Small intestine (tissue), 7 donors: Measurements from ENCODE around the gene CPAMD8. TPM values are rescaled to one million over a fixed set of nuclear protein-coding genes. Genes with fewer than 3 reads are reported as not detected.

Experiments used
- DNase-seq, 2 donors: peaks; one replicate each; pipeline versions ENCODE4 v3.0.0 to v3.0.0-alpha.2; 2013
- FAIRE-seq: peaks from 2 replicates; lab custom pipeline; 2012; peaks lifted over from hg19 to GRCh38; lab: Jason Lieb, UNC
- H3K27ac ChIP-seq, 3 donors: one replicate each; pipeline ENCODE4 v1.5.1; 2013; ENCODE audit warnings: low read length in 2 of 3, mild to moderate bottlenecking in 2 of 3, control low read depth in 1 of 3, inconsistent platforms in 1 of 3, low read depth in 1 of 3, moderate library complexity in 1 of 3
- H3K27me3 ChIP-seq, 3 donors: one replicate each; pipeline ENCODE4 v1.6.1; 2013; ENCODE audit warnings: low read length in 3 of 3, inconsistent platforms in 1 of 3; ENCODE audit not compliant: control insufficient read depth in 3 of 3, insufficient read depth in 3 of 3
- H3K36me3 ChIP-seq, 3 donors: one replicate each; pipeline ENCODE4 v1.6.1; 2013; ENCODE audit warnings: low read length in 3 of 3, inconsistent platforms in 1 of 3, low read depth in 1 of 3, mild to moderate bottlenecking in 1 of 3, moderate library complexity in 1 of 3; ENCODE audit not compliant: control insufficient read depth in 3 of 3, insufficient read depth in 2 of 3
- H3K4me1 ChIP-seq, 3 donors: one replicate each; pipeline ENCODE4 v1.6.1; 2013; ENCODE audit warnings: low read length in 2 of 3, inconsistent platforms in 1 of 3, low read depth in 1 of 3, mild to moderate bottlenecking in 1 of 3, moderate library complexity in 1 of 3; ENCODE audit not compliant: control insufficient read depth in 3 of 3, insufficient read depth in 2 of 3
- H3K4me3 ChIP-seq, 3 donors: one replicate each; pipeline ENCODE4 v1.5.1; 2013; ENCODE audit warnings: low read length in 3 of 3, control low read depth in 1 of 3, inconsistent platforms in 1 of 3, low read depth in 1 of 3, mild to moderate bottlenecking in 1 of 3, moderate library complexity in 1 of 3
- H3K9me3 ChIP-seq, 2 donors: one replicate each; pipeline ENCODE4 v1.6.1; 2013; ENCODE audit warnings: low read depth in 1 of 2, low read length in 1 of 2; ENCODE audit not compliant: control insufficient read depth in 2 of 2, insufficient read depth in 1 of 2
- WGBS, 3 donors: extraction: QIAGEN DNeasy Blood & Tissue Kit; methylation state at CpG; one replicate each; pipeline ENCODE4 v1.1.7; 2013; 5-methylcytosine and 5-hydroxymethylcytosine counted together
- polyA plus RNA-seq, 4 donors: library from polyadenylated mRNA; stranded (reverse) in 3 of 4; unstranded in 1 of 4; fragments of 200-250 nt in 3 of 4; fragments of 120-200 nt in 1 of 4; gene quantifications; one replicate each; pipeline versions ENCODE4 v1.2.1 to v1.2.3, GENCODE V29; 2013
- donor health status: healthy with polysubstance abuse.
- donor health status: control.
- donor health status: control.
- donor health status: Bipolar disorder and iron deficiency.
- donor health status: healthy.

CPAMD8 gene
- polyA plus RNA-seq, 4 donors: 0.45 to 7.1 (median 3.1) TPM

DNA sequence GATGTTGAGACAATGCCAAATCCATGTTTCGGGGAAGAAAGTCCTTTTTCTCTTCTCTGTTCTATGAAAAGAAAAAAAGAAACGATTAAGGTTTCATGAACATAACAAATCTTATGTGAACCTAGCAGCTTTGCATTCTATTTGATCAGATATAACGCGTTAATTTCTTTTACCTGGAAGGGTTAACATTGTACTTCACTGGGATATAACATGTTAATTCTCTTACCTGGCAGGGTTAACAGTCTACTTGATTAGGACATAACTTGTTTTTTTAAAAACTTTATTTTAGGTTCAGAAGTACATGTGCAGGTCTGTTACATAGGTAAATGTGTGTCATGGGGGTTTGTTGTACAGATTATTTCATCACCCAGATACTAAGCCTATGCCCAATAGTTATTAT lies 68.8 kb downstream of the CPAMD8 start:
- Histone ChIP-seq H3K4me3 (no peak overlapping the region), H3K27me3 (no peaks in the 10 kb centered on the region), H3K27ac (no peak overlapping the region), H3K36me3 (no peaks in the 10 kb centered on the region), H3K4me1 (no peaks in the 10 kb centered on the region), H3K9me3 (no peaks in the 10 kb centered on the region)
- WGBS, 3 donors: 82 to 87% (median 87%) methylated on average over 4 of the region's 4 CpGs
- DNase-seq: no peak
- FAIRE-seq: no peak

DNA sequence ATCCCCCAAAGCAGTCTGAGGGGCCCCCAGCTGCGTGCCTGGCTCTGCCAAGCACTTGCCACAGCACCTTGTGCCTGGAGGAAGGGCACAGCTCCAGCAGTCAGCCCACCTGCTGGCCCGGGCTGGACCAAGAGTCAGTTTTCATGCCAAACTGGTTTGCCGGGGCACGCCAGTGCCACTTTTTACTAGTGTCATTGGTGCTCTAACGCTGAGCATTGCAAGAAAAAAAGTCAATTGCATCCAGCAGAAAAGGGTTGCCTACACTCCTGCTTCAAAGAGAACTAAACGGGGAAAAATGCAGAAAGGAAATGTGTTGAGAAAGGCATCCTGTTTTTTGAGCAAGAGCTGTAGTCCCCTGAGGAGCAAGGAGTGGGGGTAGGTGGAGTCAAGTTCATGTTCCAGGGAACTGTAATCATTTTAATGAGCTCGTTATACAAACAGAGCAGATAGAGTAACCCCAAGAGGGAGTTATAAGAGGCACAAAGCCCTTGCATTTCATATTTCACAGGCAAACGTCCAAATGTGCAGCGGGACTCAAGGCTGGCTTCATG lies 69.4 kb downstream of the CPAMD8 start:
- H3K36me3 ChIP-seq: no peaks in the 10 kb centered on the region
- FAIRE-seq (no peak), DNase-seq (no peak)
- no peak overlapping the region for H3K27ac ChIP-seq
- H3K4me3 ChIP-seq: no peak overlapping the region
- H3K9me3 ChIP-seq: no peaks in the 10 kb centered on the region
- no peaks in the 10 kb centered on the region for H3K27me3 ChIP-seq
- H3K4me1 ChIP-seq: no peaks in the 10 kb centered on the region
- 42 to 47% (median 44%) methylated on average over 9 of the region's 9 CpGs for whole genome bisulfite sequencing, 3 donors

DNA sequence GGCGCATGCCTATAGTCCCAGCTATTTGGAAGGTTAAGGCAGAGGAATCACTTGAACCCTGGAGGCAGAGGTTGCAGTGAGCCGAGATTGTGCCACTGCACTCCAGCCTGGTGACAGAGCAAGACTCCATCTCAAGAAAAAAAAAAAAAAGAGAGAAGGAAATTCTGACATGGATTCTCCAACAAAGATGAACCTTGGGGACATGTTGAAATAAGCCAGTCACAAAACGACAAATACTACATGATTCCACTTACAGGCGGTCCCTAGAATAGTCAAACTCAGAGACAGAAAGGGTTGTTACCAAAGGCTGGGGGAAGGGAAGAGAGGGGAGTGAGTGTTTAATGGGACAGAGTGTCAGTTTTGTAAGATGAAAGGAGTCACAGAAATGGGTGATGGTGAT lies 71.4 kb downstream of the CPAMD8 start:
- 76 to 86% (median 82%) methylated on average over 4 of the region's 4 CpGs for WGBS, 3 donors
- FAIRE-seq (no peak), DNase-seq (no peak)
- Histone ChIP-seq H3K36me3 (no peaks in the 10 kb centered on the region), H3K27ac (no peak overlapping the region), H3K27me3 (no peaks in the 10 kb centered on the region), H3K4me3 (no peak overlapping the region), H3K9me3 (no peaks in the 10 kb centered on the region), H3K4me1 (no peaks in the 10 kb centered on the region)

- Histone ChIP-seq H3K36me3 (no peaks in the 10 kb centered on the region), H3K4me3 (no peak overlapping the region), H3K9me3 (no peaks in the 10 kb centered on the region), H3K4me1 (no peaks in the 10 kb centered on the region), H3K27ac (no peak overlapping the region), H3K27me3 (no peaks in the 10 kb centered on the region)
- no peak for DNase-seq
- WGBS, 3 donors: 92 to 94% (median 94%) methylated on average over 9 of the region's 9 CpGs
- FAIRE-seq: no peak
These were observed 74.6 kb downstream of the CPAMD8 start for GRCh38 chr19:16952046-16952445.

GRCh38 chr19:16951529-16951928 lies 75.1 kb downstream of the CPAMD8 start:
- FAIRE-seq: no peak
- Histone ChIP-seq H3K9me3 (no peaks in the 10 kb centered on the region), H3K4me3 (no peak overlapping the region), H3K27me3 (no peaks in the 10 kb centered on the region), H3K36me3 (no peaks in the 10 kb centered on the region), H3K4me1 (no peaks in the 10 kb centered on the region), H3K27ac (no peak overlapping the region)
- DNase-seq: no peak
- 78 to 87% (median 86%) methylated on average over 6 of the region's 6 CpGs for WGBS, 3 donors

DNA sequence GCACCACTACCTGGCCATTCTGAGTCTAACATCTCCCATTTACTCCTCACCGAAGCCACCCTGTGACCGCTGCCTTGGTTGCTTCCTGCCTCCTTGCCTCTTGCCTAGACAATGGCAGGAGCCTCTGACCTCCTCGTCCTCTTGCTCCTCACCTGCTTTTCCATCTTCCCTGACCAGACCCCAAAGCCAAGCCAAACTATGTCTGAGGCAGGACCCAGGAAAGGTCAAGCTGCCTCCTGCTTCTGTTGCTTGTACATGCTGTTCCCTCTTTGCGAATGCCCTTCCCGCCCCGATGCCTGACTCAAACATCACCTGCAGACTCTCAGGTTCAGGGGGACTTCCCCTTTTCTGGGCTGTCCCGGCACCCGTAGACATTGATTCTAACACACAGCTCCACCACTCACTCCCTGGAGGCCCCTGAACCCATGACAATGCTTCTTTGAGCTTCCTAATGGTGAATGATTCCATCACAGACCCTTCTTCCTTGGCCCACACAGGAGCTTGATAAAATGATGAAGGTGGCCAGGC lies 77.0 kb downstream of the CPAMD8 start:
- Histone ChIP-seq H3K36me3 (no peaks in the 10 kb centered on the region), H3K27ac (no peak overlapping the region), H3K27me3 (no peaks in the 10 kb centered on the region), H3K4me1 (no peaks in the 10 kb centered on the region), H3K9me3 (no peaks in the 10 kb centered on the region), H3K4me3 (no peak overlapping the region)
- FAIRE-seq: no peak
- 83 to 88% (median 87%) methylated on average over 8 of the region's 8 CpGs for WGBS, 3 donors
- no peak for DNase-seq

GRCh38 chr19:16946951-16947940 lies 79.4 kb downstream of the CPAMD8 start:
- no peaks in the 10 kb centered on the region for H3K36me3 ChIP-seq
- H3K27ac ChIP-seq: no peak overlapping the region
- H3K4me1 ChIP-seq: no peaks in the 10 kb centered on the region
- FAIRE-seq: no peak
- no peak overlapping the region for H3K4me3 ChIP-seq
- no peaks in the 10 kb centered on the region for H3K9me3 ChIP-seq
- DNase-seq: no peak
- 88 to 93% (median 93%) methylated on average over 16 of the region's 16 CpGs for WGBS, 3 donors
- no peaks in the 10 kb centered on the region for H3K27me3 ChIP-seq

DNA sequence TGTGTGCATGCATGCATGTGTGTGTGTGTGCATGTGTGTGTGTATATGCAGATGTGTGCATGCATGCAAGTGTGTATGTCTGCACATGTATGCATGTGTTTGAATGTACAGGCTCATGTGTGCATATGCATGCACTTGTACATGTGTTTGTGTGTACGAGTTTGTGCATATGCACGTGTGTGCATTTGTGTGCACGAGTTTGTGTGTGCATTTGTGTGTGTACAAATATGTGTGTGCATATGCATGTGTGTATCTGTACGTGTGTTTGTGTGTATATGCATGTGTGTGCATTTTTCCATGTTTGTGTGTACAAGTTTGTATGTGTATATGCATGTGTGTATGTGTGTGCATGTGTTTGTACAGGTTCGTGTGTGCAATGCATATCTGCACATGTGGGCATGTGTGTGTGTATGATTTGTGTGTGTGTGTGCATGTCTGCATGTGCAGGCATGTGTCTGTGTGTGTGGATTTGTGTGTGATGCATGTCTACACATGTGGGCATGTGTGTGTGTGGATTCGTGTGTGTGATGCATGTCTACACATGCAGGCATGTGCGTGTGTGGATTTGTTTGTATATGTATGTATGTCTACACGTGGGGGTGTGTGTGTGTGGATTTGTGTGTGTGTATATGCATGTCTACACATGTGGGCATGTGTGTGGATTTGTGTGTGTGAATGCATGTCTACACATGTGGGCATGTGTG lies 80.7 kb downstream of the CPAMD8 start:
- 80 to 85% (median 84%) methylated on average over 8 of the region's 8 CpGs for WGBS, 3 donors
- FAIRE-seq (no peak), DNase-seq (no peak)
- H3K4me1 ChIP-seq: no peaks in the 10 kb centered on the region
- H3K36me3 ChIP-seq: no peaks in the 10 kb centered on the region
- H3K27ac ChIP-seq: no peak overlapping the region
- no peak overlapping the region for H3K4me3 ChIP-seq
- no peaks in the 10 kb centered on the region for H3K27me3 ChIP-seq
- H3K9me3 ChIP-seq: no peaks in the 10 kb centered on the region
